ENCODE measurements around the gene ARMCX1.
"Not testable (repeated sequence)": the region's sequence is repeated elsewhere in the genome, so short reads cannot be mapped to it uniquely, and the experiment has no call there.

ARMCX1 gene

GRCh38 chrX:101550362-101550750, at the start of gene ARMCX1:
Gene ARMCX1, plus strand, starts transcription at chrX:101550547. Its CDS starts 2,384 bp downstream, at chrX:101552931.
- no peak for DNase-seq (ENCODE audit: low read depth in 2 of 2, low spot score in 1 of 2)

DNA sequence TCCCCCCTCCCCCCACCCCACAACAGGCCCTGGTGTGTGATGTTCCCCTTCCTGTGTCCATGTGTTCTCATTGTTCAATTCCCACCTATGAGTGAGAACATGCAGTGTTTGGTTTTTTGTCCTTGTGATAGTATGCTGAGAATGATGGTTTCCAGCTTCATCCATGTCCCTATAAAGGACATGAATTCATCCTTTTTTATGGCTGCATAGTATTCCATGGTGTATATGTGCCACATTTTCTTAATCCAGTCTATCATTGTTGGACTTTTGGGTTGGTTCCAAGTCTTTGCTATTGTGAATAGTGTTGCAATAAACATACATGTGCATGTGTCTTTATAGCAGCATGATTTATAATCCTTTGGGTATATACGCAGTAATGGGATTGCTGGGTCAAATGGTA, 47.4 kb upstream of the ARMCX1 start:
- DNase-seq (ENCODE audit: low read depth in 2 of 2, low spot score in 1 of 2) = not testable (repeated sequence)

GRCh38 chrX:101507372-101507771, 43.0 kb upstream of the ARMCX1 start:
- no peak for DNase-seq (ENCODE audit: low read depth in 2 of 2, low spot score in 1 of 2)

DNA sequence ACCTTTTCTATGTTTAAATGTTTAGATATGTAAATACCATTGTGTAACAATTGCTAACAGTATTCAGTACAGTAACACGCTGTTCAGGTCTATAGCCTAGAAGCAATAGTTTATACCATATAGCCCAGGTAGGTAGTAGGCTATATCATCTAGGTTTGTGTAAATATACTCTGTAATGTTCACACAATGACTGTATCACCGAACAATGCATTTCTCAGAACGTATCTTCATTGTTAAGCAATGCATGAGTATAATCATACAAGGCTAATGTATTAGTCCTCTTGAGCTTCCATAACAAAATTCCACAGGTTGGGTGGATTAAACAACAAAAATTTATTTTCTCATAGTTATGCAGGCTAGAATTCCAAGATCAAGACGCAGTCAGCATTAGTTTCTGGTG, 42.4 kb upstream of the ARMCX1 start:
- DNase-seq (ENCODE audit: low read depth in 2 of 2, low spot score in 1 of 2) = no peak

DNA sequence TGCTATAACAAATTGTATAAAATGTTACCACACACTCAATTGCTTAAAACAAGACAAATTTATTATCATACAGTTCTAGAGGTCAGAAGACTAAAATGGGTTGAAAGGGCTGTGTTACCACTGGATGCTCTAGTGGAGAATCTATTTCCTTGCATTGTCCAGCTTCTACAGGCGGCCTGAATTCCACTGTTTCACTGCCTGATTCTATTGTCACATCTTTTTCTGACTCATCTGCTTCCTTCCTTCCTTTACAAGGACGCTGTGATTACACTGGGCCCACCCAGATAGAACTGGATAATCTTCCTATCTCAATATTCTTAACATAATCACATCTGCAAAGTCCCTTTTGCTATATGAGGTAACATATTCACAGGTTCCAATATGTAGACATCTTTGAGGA, 19.4 kb upstream of the ARMCX1 start:
- no peak for DNase-seq (ENCODE audit: low read depth in 2 of 2, low spot score in 1 of 2)

DNA sequence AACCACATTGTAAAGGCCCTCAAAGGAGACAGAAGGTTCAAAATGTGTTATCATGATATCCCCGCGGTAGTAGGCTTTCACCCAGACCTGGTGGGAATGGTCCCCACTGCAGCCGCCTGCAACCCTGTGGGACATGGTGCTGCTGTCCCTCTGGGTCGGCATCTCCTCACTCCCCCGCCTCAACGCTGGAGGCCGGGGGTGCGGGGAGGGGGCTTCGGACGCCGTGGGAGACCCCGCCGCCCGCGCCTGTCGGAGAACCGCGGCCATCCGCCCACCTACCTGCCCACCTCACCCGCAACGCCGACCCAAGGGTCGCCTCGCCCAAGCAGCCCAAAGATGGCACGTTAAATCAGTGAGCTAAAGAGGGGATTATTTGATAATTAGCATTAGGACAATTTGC, 11.2 kb upstream of the ARMCX1 start:
- DNase-seq (ENCODE audit: low read depth in 2 of 2, low spot score in 1 of 2) = no peak

DNA sequence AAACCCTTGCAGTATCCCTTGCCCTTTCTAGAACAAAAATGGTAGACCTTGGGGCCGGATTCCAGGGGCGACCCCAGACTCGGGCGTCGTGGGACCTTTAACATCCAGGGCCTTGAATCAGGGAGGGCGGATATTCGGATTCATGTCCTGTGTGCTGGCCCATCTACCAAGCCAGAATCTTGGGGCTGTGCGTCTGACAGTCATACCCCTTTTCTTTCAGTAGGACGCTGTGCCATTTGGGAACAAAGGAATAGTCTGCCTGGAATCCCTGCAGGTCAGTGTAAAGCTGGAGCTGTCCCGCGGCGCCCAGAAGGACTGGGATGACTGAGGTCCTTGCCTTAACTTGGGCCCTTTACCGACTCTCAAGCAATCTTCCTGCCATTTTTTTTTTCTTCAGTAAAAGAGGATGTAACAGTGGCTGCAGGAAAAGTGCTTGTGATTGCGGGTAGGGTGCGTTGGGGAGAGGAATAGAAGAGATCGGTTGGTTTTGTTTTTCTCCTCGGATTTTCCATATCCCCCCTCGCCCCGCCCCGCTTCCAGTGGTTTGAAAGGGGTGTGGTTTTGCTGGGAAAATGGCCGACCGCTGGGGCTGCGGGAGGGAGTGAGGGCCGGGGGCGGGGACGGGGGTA, 518 bp downstream of the ARMCX1 start:
- no peak for DNase-seq (ENCODE audit: low read depth in 2 of 2, low spot score in 1 of 2)

DNA sequence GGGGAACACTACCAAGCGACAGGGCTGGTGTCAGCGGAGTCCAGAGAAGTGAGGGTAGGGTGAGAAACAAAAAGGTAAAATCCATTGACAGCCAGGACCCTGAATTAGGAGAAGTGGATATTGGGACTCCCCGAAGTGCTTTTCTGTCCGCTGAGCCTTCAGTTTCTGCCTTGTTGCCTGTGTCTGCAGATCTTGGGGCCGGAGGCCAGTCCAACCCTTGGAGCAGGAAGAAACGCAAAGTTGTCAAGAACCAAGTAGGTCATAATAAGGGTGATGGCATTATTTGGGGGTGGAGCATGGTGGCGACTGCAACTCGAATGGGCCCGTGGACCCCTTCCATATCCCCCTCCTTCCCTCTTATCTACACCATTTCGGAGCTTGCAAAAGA, 1.0 kb downstream of the ARMCX1 start:
- no peak for DNase-seq (ENCODE audit: low read depth in 2 of 2, low spot score in 1 of 2)

DNA sequence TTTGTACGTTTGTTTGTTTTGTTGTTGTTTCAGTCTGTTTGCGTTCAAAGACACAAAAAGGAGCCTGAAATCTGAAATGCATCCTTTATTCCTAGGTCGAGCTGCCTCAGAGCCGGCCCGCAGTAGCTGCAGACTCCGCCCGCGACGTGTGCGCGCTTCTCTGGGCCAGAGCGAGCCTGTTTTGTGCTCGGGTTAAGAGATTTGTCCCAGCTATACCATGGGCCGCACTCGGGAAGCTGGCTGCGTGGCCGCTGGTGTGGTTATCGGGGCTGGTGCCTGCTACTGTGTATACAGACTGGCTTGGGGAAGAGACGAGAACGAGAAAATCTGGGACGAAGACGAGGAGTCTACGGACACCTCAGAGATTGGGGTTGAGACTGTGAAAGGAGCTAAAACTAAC, 2.4 kb downstream of the ARMCX1 start:
- DNase-seq (ENCODE audit: low read depth in 2 of 2, low spot score in 1 of 2) = no peak

DNA sequence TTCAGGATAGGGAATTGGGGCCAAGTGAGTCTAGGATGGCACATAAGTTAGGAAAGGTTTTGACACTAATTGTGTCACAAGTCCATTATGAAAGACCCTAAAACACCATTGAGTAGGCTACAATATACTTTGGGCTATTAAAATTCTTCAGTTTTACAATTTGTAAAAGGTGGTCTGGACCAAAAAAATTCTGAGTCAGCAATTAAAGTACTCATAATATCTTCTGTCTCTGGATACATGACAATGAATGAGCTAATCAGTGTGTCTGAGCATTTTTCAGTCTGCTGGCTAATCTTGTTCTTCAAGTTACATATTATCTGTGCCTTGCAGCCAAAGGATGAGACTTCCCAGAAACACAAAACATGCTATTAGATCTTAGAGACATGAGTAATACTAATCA, 14.3 kb downstream of the ARMCX1 start:
- DNase-seq (ENCODE audit: low read depth in 2 of 2, low spot score in 1 of 2) = no peak

GRCh38 chrX:101595739-101596419, 45.5 kb downstream of the ARMCX1 start:
- DNase-seq (ENCODE audit: low read depth in 2 of 2, low spot score in 1 of 2) = no peak

GRCh38 chrX:101599592-101599991, 49.2 kb downstream of the ARMCX1 start:
- not testable (repeated sequence) for DNase-seq (ENCODE audit: low read depth in 2 of 2, low spot score in 1 of 2)

DNA sequence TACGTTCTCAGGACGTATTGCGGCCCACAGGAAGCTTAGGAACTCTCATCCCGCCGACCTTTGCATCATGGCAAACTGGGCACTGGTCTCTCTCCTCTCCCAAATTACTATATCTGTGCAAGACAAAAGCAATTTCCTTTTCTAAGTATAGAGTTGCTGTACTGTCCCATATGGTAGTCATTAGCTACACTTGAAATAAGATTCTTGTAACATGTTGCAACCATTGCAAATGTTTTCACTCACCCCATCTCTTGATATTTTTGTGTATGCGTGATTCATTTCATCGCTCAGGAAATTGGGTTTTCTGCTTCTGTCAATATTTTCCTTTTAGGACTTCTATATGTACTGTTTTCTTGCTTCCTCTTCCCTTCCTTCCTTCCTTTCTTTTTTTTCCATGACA, 51.7 kb downstream of the ARMCX1 start:
- no peak for DNase-seq (ENCODE audit: low read depth in 2 of 2, low spot score in 1 of 2)

Measured in stimulated activated CD8-positive, alpha-beta memory T cell treated with anti-CD3 and anti-CD28 coated beads, Interleukin-4, amount 100 ng/mL, for 1 hour (primary cell).